PFSK-1 (cell line): ENCODE results near the gene CLEC11A.

ENCODE experiments used
- FOXP2 ChIP-seq: optimal IDR thresholded peaks from 2 replicates; pipeline ENCODE3; 2011; ENCODE audit warnings: borderline replicate concordance, control low read depth, inconsistent platforms; ENCODE audit not compliant: insufficient read depth; ENCODE audit errors: extremely low read length, extremely low read depth
- POLR2AphosphoS5 ChIP-seq: IDR thresholded peaks from 2 replicates; pipeline ENCODE4 v1.6.1; 2012; ENCODE audit warnings: low read depth, mild to moderate bottlenecking, control low read depth, low read length, moderate library complexity
- REST ChIP-seq, 2 experiments: IDR thresholded peaks; 2 replicates each; pipeline versions ENCODE4 v1.6.1 to v1.8.0; 2011 to 2012; ENCODE audit warnings: low read depth in 2 of 2, low read length in 2 of 2, control low read depth in 1 of 2, inconsistent platforms in 1 of 2, mild to moderate bottlenecking in 1 of 2, moderate library complexity in 1 of 2; ENCODE audit not compliant: insufficient read depth in 1 of 2
- SIN3A ChIP-seq: IDR thresholded peaks from 2 replicates; pipeline ENCODE4 v1.6.1; 2012; ENCODE audit warnings: mild to moderate bottlenecking, low read length, moderate library complexity, borderline replicate concordance; ENCODE audit not compliant: insufficient read depth
- TAF1 ChIP-seq: IDR thresholded peaks from 2 replicates; pipeline ENCODE4 v1.6.1; 2012; ENCODE audit warnings: low read length, control low read depth, borderline replicate concordance; ENCODE audit not compliant: insufficient read depth

CLEC11A gene

GRCh38 chr19:50745221-50745620 lies 22.1 kb downstream of the CLEC11A start:
- TF ChIP-seq SIN3A = no peak

GRCh38 chr19:50749490-50749889 lies 26.3 kb downstream of the CLEC11A start:
- TF ChIP-seq POLR2AphosphoS5 = no peak
- TF ChIP-seq SIN3A = no peak
- TF ChIP-seq REST (IDR thresholded peaks at IDR 0.05; ENCODE audit: insufficient read depth in 1 of 2, low read depth in 2 of 2, low read length in 2 of 2) = no peak
- TF ChIP-seq TAF1 = no peak
- no peak for TF ChIP-seq FOXP2

- TF ChIP-seq FOXP2 (no peak), TAF1 (no peak), SIN3A (no peak)
Measured at GRCh38 chr19:50750010-50750409, 26.8 kb downstream of the CLEC11A start.

- no peak for TF ChIP-seq POLR2AphosphoS5
- TF ChIP-seq SIN3A = no peak
- no peak for TF ChIP-seq REST (IDR thresholded peaks at IDR 0.05; ENCODE audit: insufficient read depth in 1 of 2, low read depth in 2 of 2, low read length in 2 of 2)
- no peak for TF ChIP-seq TAF1
- no peak for TF ChIP-seq FOXP2
Measured at GRCh38 chr19:50753879-50754278, 30.7 kb downstream of the CLEC11A start.

- no peak for TF ChIP-seq POLR2AphosphoS5
- TF ChIP-seq TAF1 = no peak
- no peak for TF ChIP-seq SIN3A
Measured at GRCh38 chr19:50759886-50760285, 36.7 kb downstream of the CLEC11A start.

GRCh38 chr19:50764409-50764808 lies 41.2 kb downstream of the CLEC11A start:
- TF ChIP-seq FOXP2 = no peak

- TF ChIP-seq FOXP2 = no peak
- no peak for TF ChIP-seq SIN3A
- no peak for TF ChIP-seq POLR2AphosphoS5
- TF ChIP-seq REST (IDR thresholded peaks at IDR 0.05; ENCODE audit: insufficient read depth in 1 of 2, low read depth in 2 of 2, low read length in 2 of 2) = no peak
- TF ChIP-seq TAF1 = no peak
Measured at GRCh38 chr19:50768277-50768676, 45.1 kb downstream of the CLEC11A start.
